Right lung (tissue), 10 donors: Measurements from ENCODE around the gene CGREF1. TPM values are rescaled to one million over a fixed set of nuclear protein-coding genes. Genes with fewer than 3 reads are reported as not detected.

ENCODE experiments used
- DNase-seq, 2 donors: peaks; one replicate each; pipeline ENCODE4 v3.0.0-alpha.2; 2013
- long read RNA-seq, 8 donors: transcript quantifications; one replicate each; lab custom pipeline, GENCODE V29; 2026
- polyA plus RNA-seq, 5 donors: library from polyadenylated mRNA; unstranded; fragments of 120-200 nt; gene quantifications; one replicate each; pipeline versions ENCODE4 v1.2.1 to v1.2.3, GENCODE V29; 2013; ENCODE audit warnings: inconsistent platforms in 1 of 5, low replicate concordance in 1 of 5; ENCODE audit not compliant: insufficient read length in 5 of 5, insufficient read depth in 1 of 5

CGREF1 gene
- under 1 TPM; 0.28 to 0.55 (median 0.41) TPM for polyA plus RNA-seq
- long read RNA-seq, donor 1: 0 reads
- long read RNA-seq, donor 2: 0 reads
- long read RNA-seq, donor 3: 0 reads
- long read RNA-seq, donor 4: 0 reads
- long read RNA-seq, donor 5: 0 reads
- long read RNA-seq, donor 6: 0 reads
- long read RNA-seq, donor 7: 0 reads
- long read RNA-seq, donor 8: 0 reads

DNA sequence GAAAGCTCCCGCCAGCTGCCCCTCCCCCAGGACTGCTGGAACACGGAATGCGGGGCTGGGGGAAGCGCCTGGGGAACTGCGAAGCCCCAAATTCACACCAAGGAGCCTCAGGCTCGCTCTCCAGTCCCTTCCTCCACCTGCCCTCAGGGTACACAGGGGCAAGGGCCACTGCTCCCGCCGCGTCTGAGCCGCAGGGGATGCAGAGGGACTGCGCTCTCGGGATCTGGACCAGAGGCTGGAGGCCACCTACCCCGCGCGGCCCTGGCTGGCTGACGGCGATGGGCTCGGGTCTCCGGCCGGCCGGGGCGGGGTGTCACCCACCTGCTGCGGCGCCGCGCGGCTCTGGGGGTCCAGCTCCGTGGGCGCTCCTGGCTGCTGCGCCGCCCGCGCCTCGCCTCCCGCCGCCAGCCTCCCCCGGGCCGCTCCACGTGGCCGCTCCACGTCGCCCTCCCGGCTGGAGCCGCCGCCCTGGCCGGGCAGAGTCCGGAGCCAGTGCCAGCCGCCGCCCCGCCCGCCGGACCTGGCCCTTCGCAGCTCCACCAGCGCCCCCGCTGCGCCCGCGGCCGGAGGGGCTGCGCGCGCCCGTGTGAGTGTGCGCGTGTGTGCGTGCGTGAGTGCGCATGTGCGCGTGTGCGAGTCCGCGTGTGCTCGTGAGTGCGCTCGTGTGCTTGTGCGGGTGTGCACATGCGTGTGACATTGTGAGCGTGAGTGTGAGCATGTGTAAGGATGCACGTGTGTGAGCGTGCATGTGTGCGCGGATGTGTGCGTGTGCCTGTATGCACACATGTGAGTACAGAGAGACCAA lies at the start of gene CGREF1:
Gene CGREF1, minus strand, starts transcription at position 604 of the 805 bp plus-strand sequence. CDS start 14,762 bp downstream, outside the sequence.
- DNase-seq: no peak

GRCh38 chr2:27164960-27165763 lies 46.2 kb upstream of the CGREF1 start:
- no peak for DNase-seq

DNA sequence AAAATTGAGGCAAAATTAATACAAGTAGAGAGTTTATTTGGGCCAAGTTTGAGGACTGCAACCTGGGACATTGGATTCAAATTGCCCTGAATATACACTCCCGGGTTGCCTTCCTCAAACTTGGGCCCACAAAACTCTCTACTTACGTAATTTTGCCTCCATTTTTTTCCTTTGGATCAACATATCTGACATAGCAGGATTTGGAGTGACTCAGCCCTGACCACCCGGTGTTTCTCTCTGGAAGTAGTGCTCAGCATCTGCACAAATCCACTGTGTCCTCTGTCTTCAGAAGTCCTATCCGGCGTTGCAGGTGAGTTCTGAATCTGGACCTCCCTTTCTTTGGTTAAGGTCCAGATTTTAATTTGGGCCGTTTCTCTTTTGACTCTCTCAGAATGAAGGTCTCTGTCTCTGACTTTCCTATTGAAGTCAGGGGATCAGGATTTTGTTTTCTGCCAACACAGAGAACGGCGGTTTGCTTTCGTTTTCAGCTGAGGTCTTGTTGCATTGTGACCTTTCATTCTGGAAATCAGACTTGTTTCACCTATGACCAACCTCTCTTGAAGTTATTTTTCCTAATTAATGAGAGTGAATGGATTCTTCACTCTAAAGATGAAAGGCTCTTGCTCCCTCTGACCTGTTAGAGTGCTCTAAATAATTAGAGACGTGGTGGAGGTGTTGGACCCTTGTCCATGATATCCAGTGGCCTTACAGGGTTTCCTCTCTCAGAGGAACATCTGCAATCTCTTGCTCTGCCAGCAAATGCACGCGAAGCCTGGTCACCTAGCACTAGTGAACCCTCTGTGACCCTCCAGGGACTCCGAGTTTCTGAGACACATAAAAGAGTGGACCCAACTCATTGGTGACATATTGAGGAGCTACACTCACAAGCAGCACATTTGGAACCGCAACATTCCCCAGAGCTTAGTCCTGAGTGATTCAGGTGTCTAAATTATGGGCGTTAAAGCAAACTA lies 43.5 kb upstream of the CGREF1 start:
- no peak for DNase-seq

DNA sequence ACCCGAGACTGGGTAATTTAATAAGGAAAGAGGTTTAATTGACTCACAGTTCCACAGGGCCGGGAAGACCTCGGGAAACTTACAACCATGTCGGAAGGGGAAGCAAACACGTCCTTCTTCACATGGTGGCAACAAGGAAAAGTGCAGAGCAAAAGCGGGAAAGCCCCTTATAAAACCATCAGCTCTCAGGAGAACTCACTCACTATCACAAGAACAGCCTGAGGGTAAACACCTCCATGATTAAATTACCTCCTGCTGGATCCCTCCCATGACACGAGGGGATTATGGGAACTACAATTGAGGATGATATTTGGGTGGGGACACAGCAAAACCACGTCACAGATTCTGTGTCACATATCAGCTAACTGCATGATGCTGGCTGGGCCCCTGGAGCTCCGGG lies 41.3 kb upstream of the CGREF1 start:
- no peak for DNase-seq

- no peak for DNase-seq
Measured at GRCh38 chr2:27159271-27159670, 40.3 kb upstream of the CGREF1 start.

DNA sequence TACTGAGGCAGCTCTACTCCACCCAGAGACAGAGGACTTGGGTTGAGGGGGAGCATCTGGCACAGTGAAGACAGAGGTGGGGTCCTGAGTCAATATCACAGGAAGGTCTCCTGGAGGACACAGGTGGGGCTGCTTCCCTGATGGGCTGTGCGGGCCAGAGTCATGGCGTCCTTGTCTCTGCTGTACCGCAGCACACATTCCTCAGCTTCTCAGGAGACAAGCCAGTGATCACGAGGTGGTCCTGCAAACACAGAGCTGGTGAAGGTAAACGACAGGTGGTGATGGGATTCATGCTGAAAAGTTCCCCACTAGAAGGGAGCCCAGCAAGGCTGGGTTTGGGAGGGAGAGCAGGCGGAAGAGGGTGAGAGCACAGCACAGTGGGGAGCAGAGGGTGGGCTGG lies 39.5 kb upstream of the CGREF1 start:
- DNase-seq: no peak

DNA sequence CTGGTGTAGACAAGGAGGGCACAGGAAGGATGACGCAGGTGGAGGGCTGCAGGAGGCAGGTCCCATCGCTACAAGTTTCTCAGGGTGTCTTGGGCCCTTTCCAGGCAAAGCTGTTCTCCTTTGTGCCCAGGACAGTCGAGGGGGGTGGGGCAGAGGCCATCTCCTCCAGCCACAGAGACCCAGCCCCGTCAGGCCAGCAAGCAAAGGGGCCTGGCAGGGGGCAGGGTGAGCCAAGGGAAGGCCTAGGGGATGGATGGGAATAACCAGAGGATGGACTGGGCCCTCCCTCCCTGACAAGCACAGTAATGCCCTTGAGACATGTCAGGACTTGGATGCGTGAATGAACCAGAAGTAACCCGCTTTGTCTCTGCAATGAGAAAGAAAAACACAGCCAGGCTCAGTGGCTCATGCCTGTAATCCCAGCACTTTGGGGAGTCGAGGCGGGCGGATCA lies 36.2 kb upstream of the CGREF1 start:
- DNase-seq: no peak

- no peak for DNase-seq
Measured at GRCh38 chr2:27154488-27154887, 35.6 kb upstream of the CGREF1 start.

GRCh38 chr2:27152796-27153464 lies 34.0 kb upstream of the CGREF1 start:
- DNase-seq: no peak

- no peak for DNase-seq
Measured at GRCh38 chr2:27152102-27152795, 33.3 kb upstream of the CGREF1 start.

DNA sequence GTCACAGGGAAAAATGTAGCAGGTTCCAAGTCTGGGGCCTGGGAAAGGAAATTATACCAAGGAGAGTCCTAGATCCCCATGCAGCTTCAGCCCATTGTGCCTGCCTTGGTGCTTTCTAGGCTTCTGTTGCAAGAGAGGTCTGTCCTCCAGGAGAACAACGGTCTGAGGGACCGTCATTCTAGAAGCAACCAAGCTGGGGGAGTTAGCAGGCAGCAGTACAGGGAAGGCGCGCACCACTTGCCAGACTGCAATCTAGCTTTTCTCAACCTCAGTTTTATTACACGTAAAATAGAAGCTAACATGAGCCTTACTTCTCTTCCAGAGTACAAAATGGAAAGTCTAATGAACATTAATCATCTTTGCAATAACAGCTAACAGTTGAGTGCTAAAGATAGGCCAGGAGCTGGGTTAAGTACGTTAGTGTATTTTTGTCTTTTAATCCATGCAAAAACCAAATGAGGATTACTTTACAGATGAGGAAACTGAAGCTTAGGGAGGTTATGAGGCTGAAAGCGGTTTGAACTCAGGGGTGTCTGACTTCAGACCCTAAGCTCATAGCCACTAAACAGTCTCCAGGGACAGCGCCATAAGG lies 31.8 kb upstream of the CGREF1 start:
- no peak for DNase-seq

DNA sequence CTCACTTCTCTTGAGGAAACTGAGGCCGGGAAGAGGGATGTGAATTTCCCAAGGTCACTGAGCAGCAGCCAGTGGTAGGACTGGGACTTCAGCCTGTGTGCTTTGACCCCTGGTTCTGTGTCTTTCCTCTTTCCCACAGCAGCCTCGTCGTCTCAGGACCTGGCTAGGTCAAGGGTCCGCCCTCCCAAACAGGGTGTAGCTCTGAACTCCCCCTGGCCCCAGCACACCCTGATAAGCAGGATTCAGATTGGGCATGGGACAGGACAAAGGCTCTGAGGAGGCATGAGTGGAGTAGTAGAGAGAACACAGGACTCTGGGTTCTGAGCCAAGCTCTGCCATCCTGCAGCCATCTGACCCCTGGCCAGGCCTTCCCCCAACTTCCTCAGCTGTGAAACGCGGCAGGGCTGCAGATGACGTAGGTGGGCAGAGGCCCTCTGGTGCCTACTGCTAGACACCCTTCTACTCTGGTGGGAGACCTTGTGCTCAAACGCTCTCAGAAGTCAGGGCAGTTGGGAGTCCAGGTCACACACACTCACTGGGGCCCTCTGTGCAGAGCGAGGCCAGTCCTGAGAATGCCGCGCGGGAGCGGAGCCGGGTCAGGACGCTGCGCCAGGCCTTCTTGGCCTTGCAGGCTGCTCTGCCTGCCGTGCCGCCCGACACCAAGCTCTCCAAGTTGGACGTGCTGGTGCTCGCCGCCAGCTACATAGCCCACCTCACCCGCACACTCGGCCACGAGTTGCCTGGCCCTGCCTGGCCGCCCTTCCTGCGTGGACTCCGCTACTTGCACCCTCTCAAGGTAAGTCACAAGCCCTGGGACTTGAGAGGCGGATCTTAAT lies 30.9 kb upstream of the CGREF1 start:
- DNase-seq: no peak

- DNase-seq: no peak
Measured at GRCh38 chr2:27148801-27149439, 30.0 kb upstream of the CGREF1 start, which contains the start of gene TCF23. TCF23 (plus strand) TSS chr2:27149004; CDS start chr2:27149134, 130 bp downstream.

DNA sequence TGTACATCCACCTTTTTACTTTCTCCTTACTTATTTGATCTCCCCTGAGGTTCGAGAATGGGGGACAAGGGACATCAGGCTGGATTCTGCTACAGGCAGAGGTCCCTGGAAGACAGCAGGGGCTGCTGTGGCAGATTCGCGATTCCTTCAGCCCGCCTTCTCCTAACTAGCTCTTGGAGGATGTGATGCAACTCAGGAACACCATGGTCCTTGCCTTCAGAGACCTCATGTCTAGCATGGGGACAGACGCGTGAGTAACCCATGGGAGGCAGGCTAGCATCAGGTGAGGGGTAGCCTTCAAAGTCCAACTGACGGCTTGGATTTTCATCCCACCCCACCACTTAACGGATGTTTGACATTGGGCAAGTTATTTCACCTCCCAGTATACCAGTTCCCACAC lies 29.0 kb upstream of the CGREF1 start:
- DNase-seq: no peak

GRCh38 chr2:27145682-27146081 lies 26.8 kb upstream of the CGREF1 start:
- DNase-seq: no peak

DNA sequence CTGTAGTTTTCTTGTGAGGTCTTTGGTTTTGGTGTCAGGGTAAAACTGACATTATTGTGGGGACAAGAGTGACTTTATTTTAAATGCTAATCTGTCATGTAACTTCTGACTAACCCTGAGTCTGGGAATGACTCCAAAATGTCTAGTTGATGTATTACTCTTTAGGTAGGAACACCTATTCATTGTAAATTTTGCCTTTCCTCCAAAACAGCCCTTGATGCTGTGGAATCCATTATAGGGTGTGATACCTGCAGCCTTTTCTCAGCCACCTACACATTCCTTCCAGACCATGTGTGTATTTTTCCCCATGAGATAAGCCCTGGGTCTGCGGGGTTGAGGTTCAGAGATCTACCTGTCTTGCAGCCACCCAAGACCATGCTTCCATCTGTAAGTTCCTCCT lies 24.4 kb upstream of the CGREF1 start:
- DNase-seq: no peak

DNA sequence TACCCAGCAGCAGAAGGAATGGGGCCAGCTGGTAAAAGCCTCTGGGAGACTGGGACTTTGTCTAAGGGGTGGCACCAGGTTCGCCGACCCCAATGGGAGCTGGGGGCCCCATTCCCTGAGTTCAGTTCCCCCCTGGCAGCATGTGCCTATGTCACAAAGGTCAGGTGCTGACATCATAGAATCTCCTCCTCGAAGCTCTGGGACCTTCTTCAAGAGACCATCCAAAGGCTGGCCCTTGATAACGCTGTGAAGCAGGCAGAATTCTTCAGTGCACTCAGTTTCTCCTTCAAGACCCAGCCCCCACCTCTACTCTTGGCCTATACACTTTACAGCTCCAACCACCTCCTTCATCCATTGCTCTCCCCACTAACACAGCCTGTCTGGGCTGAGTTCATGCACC lies 20.4 kb upstream of the CGREF1 start, which contains the start of gene PRR30:
Gene PRR30, minus strand, starts transcription at position 101 of the 400 bp plus-strand sequence. CDS start 1,081 bp downstream, outside the sequence.
- DNase-seq: no peak

GRCh38 chr2:27138111-27138510 lies 19.2 kb upstream of the CGREF1 start:
- no peak for DNase-seq
